Large intestine (tissue), 3 donors: ENCODE measurements around the gene LEMD1. TPM values are rescaled to one million over a fixed set of nuclear protein-coding genes. Genes with fewer than 3 reads are reported as not detected.
A peak's percentile ranks its signal among the peaks of the same experiment; 100 is the strongest.
"Not testable (repeated sequence)": the region's sequence is repeated elsewhere in the genome, so short reads cannot be mapped to it uniquely, and the experiment has no call there.

ENCODE experiments used
- DNase-seq, 2 donors: peaks; one replicate each; pipeline versions ENCODE4 v3.0.0 to v3.0.0-alpha.2; 2013
- H3K27ac ChIP-seq: one replicate; pipeline ENCODE4 v1.5.1; 2013; ENCODE audit warnings: low read length
- H3K27me3 ChIP-seq: 2 replicates; pipeline ENCODE4 v1.6.1; 2013; ENCODE audit warnings: low read length; ENCODE audit not compliant: control insufficient read depth, insufficient read depth
- H3K36me3 ChIP-seq: 2 replicates; pipeline ENCODE4 v1.6.1; 2013; ENCODE audit warnings: low read length; ENCODE audit not compliant: control insufficient read depth, insufficient read depth
- H3K4me1 ChIP-seq: one replicate; pipeline ENCODE4 v1.6.1; 2013; ENCODE audit warnings: low read length; ENCODE audit not compliant: control insufficient read depth, insufficient read depth
- H3K4me3 ChIP-seq: one replicate; pipeline ENCODE4 v1.5.1; 2013; ENCODE audit warnings: low read length
- H3K9me3 ChIP-seq: one replicate; pipeline ENCODE4 v1.6.1; 2013; ENCODE audit warnings: mild to moderate bottlenecking, low read depth, low read length, moderate library complexity; ENCODE audit not compliant: control insufficient read depth
- WGBS: methylation state at CpG from one replicate; pipeline ENCODE4 v1.1.5; 2013; ENCODE audit warnings: low lambda C conversion rate; ENCODE audit not compliant: insufficient coverage; 5-methylcytosine and 5-hydroxymethylcytosine counted together
- polyA plus RNA-seq: library from polyadenylated mRNA; unstranded; fragments of 120-200 nt; gene quantifications from one replicate; pipeline ENCODE4 v1.2.1, GENCODE V29; 2013

Gene LEMD1
- polyA plus RNA-seq, 1 donor, result 1.0 TPM

- no peak overlapping the region for H3K4me3 ChIP-seq
- no peaks in the 10 kb centered on the region for H3K9me3 ChIP-seq
- no peaks in the 10 kb centered on the region for H3K36me3 ChIP-seq
- no peak overlapping the region for H3K27ac ChIP-seq
- no CpG with 5 or more reads among the region's 8 CpGs for WGBS
- no peak for DNase-seq
- no peaks in the 10 kb centered on the region for H3K27me3 ChIP-seq
- no peaks in the 10 kb centered on the region for H3K4me1 ChIP-seq
Measured at GRCh38 chr1:205365945-205366463, 55.9 kb downstream of the LEMD1 start.

DNA sequence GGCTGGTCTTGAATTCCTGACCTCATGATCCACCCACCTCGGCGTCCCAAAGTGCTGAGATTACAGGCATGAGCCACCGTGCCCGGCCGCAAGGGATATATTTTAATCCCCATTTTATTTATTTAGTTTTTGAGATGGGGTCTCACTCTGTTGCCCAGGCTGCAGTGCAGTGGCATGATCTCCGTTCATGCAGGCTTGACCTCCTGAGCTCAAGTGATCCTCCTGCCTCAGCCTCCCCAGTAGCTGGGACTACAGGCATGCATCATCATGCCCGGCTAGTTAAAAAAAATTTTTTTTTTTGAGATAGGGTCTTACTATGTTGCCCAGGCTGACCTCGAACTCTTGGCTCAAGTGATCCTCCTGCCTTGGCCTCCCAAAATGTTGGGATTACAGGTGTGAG, 56.8 kb downstream of the LEMD1 start:
- H3K4me1 ChIP-seq, H3K27ac ChIP-seq, H3K9me3 ChIP-seq, H3K27me3 ChIP-seq, DNase-seq, H3K4me3 ChIP-seq, H3K36me3 ChIP-seq: not testable (repeated sequence)
- 100% methylated on average over 1 of the region's 8 CpGs for WGBS

DNA sequence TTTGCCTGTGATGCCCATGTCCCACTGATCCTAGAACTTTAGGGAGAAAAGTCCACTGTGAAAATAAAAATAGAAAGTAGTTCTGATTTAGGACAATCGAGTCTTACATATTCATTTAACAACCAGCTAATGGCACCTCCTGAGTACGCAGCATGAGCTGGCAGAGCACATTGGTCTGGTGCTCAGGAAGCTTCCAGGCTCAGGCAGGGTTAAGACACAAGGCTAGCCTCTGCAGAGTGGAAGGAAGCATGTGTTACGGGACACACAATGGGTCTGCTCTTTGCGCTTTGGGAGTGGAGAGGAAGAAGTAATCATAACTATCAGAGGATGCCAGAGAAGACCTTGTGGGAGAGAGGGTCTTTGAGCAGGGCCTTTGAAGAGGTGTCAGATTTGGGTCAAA, 61.0 kb downstream of the LEMD1 start:
- Histone ChIP-seq H3K27ac (no peak overlapping the region), H3K36me3 (no peaks in the 10 kb centered on the region), H3K4me1 (no peaks in the 10 kb centered on the region), H3K27me3 (no peaks in the 10 kb centered on the region), H3K9me3 (no peaks in the 10 kb centered on the region), H3K4me3 (no peak overlapping the region)
- no peak for DNase-seq
- WGBS, result 100% methylated on average over 2 of the region's 4 CpGs

GRCh38 chr1:205359771-205360565, 61.9 kb downstream of the LEMD1 start:
- H3K36me3 ChIP-seq, result no peaks in the 10 kb centered on the region
- H3K9me3 ChIP-seq, result no peaks in the 10 kb centered on the region
- peaks cover 1% of the 10 kb centered on the region for H3K4me1 ChIP-seq
- H3K4me3 ChIP-seq, result no peak overlapping the region
- no peaks in the 10 kb centered on the region for H3K27me3 ChIP-seq
- no peak for DNase-seq
- WGBS, result 63% methylated on average over 2 of the region's 11 CpGs
- peak overlapping the region; percentile 41 for H3K27ac ChIP-seq

DNA sequence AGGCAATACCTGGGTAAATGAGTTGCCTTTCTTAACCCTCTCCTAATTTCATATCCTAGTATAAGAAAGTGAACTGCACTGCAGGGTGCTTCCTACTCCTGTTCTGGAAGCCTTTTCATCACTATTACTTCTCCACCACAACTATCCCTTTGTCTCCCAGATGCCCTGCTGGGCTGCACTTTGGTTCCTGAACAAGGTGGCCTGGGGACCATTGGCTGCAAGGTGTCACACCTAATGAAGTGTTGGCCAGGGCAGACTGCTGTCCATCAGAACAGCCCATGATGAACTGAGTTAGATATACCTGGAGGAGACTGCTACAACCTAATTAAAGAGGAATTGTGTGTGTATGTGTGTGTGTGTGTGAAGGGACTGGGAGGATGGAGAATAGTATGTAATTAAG, 63.3 kb downstream of the LEMD1 start:
- Histone ChIP-seq H3K36me3 (no peaks in the 10 kb centered on the region), H3K4me1 (peaks cover 7% of the 10 kb centered on the region), H3K9me3 (no peaks in the 10 kb centered on the region), H3K4me3 (no peak overlapping the region), H3K27ac (no peak overlapping the region), H3K27me3 (no peaks in the 10 kb centered on the region)
- no peak for DNase-seq

DNA sequence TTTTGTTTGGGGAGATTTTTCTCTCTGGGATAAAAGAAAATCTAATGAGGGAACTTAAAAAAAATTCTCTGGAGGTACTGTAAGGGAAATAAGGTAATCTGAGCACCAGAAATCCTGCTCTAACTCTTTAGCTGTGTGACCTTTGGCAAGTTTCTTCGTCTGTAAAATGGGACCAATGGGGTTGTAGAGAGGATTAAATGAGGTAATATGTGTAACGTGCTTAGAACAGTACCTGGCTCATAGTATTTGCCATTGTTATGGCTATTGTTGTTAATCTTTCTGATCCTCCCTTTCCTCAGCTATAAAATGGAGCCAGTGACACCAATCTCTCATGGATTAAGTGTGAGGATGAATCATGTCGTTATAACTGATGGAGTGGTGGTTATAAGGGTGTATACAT, 64.3 kb downstream of the LEMD1 start:
- no CpG with 5 or more reads among the region's 3 CpGs for WGBS
- Histone ChIP-seq H3K36me3 (no peaks in the 10 kb centered on the region), H3K27ac (no peak overlapping the region), H3K4me3 (no peak overlapping the region), H3K4me1 (peaks cover 7% of the 10 kb centered on the region), H3K9me3 (no peaks in the 10 kb centered on the region), H3K27me3 (no peaks in the 10 kb centered on the region)
- no peak for DNase-seq

DNA sequence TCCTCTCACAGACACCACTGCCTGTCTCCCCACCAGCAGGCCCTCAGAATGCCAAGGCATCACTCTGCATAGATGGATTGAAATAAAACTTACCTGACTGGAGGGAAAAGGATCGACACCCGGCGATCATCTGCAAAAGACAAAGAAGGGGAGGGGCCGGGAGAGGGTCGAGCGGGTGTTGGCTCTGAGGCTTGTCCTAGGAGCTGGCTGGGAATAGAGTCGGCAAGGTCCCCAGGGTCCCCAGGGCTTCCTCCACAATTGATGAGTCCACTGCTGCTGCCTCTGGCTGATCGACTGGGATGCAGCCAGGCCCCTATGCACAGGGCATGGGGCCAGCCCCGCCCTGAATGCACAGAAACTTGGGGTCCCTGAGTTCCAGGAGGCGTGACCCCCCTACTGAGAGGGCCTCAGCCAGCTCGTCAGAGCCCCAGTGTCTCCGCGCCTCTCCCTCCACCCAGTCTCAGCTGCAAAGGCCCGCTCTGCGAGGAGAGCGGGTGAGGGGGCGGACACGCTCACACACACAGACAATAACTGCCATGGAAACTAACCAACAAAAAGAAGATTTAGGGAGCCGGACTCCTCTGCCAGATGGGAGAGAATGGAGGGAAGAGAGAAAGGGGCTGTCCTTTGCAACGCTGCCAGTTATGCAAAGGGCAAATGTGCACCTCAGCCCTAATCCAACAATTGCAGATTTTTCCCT, 65.3 kb downstream of the LEMD1 start, which contains the start of gene KLHDC8A:
Gene KLHDC8A (minus strand): TSS at position 483 of the 700 bp plus-strand sequence. CDS start 13,318 bp downstream, outside the sequence.
- Histone ChIP-seq H3K27me3 (no peaks in the 10 kb centered on the region), H3K9me3 (no peaks in the 10 kb centered on the region), H3K27ac (peak within 1 kb of the TSS; percentile 14), H3K36me3 (no peaks in the 10 kb centered on the region), H3K4me1 (peaks cover 7% of the 10 kb centered on the region), H3K4me3 (peak within 1 kb of the TSS; percentile 2)
- no CpG with 5 or more reads among the region's 20 CpGs for WGBS
- peak; percentile 38 to 42 for DNase-seq

- H3K36me3 ChIP-seq, result no peaks in the 10 kb centered on the region
- peak; percentile 57 to 68 for DNase-seq
- peaks cover 7% of the 10 kb centered on the region for H3K4me1 ChIP-seq
- no peak overlapping the region for H3K27ac ChIP-seq
- H3K4me3 ChIP-seq, result no peak overlapping the region
- WGBS, result 69% methylated on average over 3 of the region's 3 CpGs
- H3K9me3 ChIP-seq, result no peaks in the 10 kb centered on the region
- H3K27me3 ChIP-seq, result no peaks in the 10 kb centered on the region
Measured at GRCh38 chr1:205355075-205355453, 66.8 kb downstream of the LEMD1 start.

- peak in 1 of 2 donors; percentile 35 for DNase-seq
- WGBS, result no CpG with 5 or more reads among the region's 5 CpGs
- Histone ChIP-seq H3K27ac (no peak overlapping the region), H3K4me1 (peaks cover 7% of the 10 kb centered on the region), H3K4me3 (no peak overlapping the region), H3K27me3 (no peaks in the 10 kb centered on the region), H3K36me3 (no peaks in the 10 kb centered on the region), H3K9me3 (no peaks in the 10 kb centered on the region)
Measured at GRCh38 chr1:205354259-205355074, 67.4 kb downstream of the LEMD1 start.

- no peak overlapping the region for H3K27ac ChIP-seq
- WGBS, result no CpG with 5 or more reads among the region's 6 CpGs
Measured at GRCh38 chr1:205353612-205354011, 68.2 kb downstream of the LEMD1 start.

More at GRCh38 chr1:205353612-205354011, 68.2 kb downstream of the LEMD1 start:
- no peaks in the 10 kb centered on the region for H3K36me3 ChIP-seq
- no peaks in the 10 kb centered on the region for H3K27me3 ChIP-seq
- no peak overlapping the region for H3K4me3 ChIP-seq
- peaks cover 7% of the 10 kb centered on the region for H3K4me1 ChIP-seq
- no peak for DNase-seq
- H3K9me3 ChIP-seq, result no peaks in the 10 kb centered on the region
